NCI-H128 (cell line): ENCODE results near the gene F13A1.

ENCODE experiments used
- DNase-seq: peaks from one replicate; lab custom pipeline; 2025; ENCODE audit not compliant: unreplicated experiment; lab: John Stamatoyannopoulos, UW

Gene F13A1

DNA sequence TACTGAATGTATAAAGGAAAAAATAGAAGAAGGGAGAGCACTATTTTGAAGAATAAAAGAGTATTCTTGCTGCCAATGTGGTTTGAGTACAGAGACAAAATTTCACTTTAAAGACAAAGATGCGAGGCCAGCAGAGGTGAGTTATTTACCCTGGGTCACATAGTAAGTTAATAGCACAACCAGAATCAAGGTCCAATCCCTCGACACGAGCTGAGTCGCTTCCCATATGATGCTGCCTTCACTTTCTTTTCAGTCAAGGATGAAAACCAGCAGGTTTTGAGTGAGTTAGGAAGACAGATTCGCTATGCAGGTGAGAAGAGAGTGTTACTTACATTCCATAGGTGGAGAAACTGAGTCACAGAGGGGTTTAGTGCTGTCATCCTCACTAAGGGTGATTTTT, 75.8 kb downstream of the F13A1 start:
- no peak for DNase-seq

DNA sequence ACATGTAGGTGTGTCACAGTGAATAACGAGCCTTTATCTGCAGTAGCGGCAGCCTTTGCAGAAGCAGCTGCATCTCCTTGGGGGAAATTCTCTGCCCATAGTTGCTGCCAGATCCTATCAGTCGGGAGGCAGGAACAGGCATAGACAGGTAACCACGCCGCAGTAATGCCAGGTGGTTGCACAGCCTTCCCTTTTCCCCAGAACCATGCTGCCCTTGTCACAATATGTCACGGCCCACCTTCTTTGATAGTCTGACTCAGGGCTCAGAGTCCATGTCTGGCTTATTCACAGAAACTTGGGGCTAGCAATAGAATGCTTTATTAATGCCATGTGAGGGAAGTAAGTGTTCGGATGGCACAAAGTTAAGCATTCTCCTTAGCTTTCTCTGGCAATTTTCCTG, 76.6 kb downstream of the F13A1 start:
- DNase-seq: no peak

DNA sequence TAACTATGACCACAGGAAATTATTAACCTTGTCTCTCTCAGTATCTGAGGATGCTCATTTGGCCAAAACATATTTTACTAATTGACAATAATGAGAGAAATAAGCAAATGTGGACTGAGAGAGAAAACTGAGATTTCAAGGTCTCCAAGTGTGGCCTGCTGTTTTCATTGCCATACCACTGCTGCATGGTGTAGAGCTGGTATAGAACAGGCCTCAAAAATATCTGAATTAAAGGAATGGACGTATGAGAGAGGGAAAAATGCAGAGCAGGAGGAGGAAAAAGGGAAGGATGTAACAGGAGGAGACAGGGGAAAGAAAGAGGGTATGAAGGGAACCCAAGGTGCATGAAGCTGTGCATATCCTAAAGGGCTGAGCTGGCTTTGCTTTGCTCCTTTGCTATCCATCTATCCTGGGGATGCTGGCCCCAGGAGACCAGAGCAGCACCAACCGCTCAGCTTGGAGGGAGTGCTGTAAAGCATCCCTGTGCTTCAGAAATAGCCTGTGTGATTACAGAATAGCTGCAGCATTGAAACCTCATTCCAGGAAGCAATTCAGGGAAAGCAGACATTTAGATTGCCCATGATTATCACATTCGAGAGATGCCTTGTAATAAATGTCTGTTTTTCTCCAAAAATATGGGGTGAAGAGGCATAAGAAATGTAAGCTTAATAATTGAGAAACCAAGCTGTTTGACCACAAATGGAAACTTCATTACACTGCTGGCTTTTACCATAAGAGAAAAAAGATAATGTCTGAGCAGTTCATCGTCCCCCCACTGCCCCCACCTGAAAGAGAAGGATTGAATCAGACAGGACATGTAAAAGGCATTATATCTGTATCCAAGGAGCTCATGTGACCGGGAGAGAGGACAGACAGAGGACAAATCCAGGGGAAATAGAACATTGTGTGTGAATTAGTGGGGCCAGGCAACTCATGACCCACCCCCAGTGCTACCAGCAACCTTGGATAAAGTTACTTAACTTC, 80.6 kb downstream of the F13A1 start:
- DNase-seq: no peak

DNA sequence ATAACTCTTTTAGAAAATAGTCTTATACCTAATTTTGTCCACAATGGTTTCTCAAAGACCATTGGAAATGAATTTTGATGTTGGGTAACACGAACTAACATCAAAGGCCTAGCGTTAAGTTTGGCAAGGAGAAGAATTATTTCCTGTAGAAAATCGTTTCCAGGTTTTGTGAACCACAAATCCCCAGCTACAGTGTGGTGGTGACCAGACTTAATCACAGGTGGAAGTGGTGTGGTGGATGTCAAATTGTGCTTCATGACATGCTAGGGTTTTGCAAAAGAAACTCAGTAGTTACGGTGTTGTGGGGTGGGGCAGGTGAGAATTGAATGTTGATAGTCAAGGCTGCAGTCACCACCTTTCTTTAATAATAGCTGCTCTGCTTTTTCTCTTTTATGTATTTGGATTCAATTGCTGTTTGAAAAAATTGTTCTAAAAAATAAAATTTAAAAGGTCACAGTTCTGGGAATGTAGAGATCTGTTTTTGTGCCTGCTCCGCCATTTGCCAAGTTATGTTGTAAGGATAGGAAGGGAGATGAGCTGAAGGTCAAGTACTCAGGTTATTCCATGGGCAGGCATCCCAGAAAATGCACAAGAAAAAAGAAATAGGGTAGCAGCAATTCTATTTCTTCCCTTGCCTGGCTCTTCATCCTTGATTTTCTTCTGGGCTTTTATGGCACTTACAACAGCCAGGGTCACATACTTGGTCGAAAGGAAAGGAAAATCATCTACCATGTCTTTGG, 83.6 kb downstream of the F13A1 start:
- no peak for DNase-seq

DNA sequence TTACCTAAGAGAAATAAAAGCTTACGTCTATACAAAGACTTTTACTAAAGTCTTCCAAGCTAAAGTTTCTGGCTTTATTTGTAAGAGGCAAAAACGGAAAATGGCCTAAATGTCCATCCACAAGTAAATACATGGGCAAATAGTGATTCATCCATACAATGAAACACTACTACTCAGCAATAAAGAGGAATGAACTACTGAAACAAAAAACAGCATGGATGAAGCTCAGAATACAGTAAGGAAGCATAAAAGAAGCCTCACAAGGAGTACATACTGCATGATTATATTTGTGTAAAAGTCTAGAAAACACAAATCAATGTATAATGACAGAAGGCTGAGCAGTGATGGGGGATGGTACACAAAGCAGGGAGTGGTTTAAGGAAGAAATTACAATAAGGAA, 84.7 kb downstream of the F13A1 start:
- no peak for DNase-seq

DNA sequence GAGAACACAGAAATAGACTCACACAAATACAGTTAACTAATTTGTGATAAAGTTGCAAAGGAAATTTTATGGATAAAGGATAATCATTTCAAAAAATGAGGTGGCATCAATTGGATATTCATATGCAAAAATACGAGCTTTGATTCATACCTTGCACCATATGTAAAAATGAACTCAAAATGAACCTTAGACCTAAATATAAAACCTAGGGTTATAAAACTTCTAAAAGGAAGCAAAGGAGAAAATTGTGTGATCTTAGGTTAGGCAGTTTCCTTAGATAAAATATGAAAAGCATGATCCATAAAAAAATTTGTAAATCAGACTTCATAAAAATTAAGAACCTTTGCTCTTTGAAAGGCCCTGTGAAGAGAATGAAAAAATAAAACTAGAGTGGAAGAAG, 85.5 kb downstream of the F13A1 start:
- DNase-seq: no peak

DNA sequence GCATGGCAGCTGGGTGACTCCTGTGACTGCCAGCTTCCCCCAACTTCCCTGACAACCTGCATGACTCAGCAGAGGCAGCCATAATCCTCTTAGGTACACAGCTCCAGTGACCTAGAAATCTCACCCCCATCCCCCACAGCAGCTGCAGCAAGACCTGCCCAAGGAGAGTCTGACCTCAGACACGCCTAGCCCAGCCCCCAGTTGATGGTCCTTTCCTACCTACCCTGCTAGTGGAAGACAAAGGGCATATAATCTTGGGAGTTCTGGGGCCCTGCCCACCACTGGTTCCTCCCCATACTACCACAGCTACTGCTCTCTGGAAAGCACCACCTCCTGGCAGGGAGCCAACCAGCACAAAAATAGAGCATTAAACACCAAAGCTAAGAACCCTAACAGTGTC, 90.2 kb downstream of the F13A1 start:
- DNase-seq: no peak

DNA sequence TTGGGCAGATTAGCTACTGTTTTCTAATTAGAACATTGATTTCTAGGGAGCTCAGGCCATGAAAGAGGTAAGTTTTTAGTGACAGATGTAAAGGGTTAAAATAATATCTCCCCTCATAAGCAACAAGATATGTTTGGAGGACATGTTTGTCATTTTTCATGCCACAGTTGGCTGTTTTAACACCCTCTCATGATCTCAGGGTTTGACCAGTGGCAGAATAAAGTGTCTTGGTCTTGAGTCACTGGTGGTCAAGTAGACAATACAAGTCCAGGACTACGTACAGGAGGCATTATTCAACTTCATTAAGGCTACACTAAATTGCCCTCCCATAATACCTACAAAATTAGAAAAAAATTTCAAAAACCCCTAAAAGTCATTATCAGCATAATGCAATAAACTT, 92.6 kb downstream of the F13A1 start:
- DNase-seq: no peak

DNA sequence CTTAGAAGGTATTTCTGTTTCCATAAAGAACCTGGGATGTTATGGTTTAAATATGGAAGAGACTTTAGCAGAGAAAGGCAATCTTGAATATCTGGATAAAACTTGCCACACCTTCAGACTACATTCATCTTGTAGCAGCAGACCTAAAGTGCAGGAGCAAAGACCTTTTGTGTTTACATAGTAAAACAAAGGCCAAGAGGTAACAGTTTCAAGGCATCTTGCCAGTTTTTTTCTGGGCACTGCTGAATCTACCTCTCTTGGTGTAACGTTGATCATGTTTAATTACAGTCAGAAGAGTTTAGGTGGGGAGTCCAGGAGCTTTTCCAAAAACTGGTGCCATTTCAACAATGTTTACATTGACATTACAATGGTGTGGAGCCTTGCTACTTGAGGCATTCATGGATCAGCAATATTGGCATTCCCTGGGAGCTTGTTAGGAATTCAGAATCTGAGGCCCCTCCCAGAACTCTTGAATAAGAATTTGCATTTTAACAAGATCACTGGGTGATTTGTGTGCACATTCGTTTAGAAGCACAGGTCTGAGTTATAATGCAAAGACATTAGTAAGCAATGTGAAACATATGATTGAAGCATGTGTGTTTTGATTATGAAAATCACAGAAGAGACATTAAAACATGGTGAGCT, 94.5 kb downstream of the F13A1 start:
- DNase-seq: no peak

DNA sequence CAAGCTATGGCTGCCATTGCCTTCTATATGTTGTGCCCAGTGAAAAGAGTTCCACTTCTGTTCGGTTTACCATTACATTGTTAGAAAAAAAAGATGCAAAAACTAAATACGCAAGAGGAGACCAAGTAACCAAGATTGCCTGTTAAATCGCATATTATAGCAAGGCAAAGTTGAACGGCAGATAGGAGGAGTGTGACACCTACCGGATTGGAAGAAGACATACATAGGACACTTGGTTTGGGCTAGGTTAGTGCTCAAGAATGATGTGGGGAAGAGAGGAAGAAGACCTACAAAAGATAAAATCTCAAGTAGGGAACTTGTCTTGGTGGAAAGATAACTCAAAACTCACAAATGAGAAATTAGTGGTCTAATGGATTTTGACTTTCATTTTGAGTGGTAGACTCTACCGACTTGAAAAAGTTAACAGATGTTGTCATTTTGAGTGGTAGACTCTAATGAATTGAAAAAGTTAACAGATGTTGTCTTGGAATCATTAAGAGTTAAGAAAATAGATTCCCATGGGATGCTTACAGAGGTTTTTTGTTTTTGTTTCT, 95.5 kb downstream of the F13A1 start:
- no peak for DNase-seq

DNA sequence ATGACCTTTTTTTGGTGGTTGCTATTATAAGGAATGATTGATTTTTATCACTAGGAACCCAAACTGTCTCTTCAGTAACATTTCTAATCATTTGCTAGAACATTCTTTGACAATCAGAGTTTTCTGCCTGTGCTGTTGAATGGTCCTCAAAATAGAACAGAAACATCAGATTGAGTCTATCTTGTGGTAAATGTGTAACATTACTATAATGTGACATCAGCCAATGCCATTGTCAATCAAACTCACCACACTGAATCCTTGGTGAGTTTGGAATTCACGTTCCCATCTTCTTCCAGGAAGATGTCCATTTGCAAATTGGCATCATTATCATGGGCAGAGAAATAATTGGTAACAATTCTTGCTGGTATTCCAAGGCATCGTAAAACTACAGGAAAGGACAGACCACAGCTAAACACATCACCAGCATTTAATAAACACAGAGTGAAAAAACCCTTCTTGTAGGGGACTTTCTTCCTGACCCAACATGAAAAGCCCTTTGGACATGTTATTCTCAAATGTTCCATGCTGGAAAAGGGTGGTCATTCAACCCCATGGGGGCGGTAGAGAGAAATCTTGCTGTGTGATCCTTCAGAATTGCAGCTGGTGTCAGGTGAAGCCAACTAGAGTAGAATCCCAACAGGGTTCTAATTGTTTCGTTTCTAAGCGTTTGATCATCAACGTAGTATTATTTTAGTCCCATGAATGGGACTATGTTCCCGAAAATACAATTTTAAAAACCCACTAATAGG, 98.5 kb downstream of the F13A1 start:
- DNase-seq: no peak

DNA sequence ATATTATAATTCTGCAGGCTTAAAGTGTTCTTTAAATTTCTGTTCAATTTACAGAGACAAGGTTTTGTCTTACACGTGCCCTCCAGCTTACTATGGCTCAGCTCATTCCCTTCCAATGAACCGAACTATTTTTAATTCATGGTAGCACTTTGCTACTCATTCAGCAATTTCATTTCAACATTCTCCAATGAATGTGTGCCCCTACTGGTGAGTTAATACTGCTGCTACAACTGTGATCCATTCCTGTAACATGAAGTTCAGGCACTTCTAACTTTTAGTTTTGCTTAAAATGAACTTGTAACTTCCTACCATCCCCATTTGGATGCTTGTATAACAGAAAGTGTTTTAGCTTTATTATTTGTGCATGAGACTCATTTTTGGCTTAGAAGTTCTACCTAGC, 99.7 kb downstream of the F13A1 start:
- DNase-seq: no peak

DNA sequence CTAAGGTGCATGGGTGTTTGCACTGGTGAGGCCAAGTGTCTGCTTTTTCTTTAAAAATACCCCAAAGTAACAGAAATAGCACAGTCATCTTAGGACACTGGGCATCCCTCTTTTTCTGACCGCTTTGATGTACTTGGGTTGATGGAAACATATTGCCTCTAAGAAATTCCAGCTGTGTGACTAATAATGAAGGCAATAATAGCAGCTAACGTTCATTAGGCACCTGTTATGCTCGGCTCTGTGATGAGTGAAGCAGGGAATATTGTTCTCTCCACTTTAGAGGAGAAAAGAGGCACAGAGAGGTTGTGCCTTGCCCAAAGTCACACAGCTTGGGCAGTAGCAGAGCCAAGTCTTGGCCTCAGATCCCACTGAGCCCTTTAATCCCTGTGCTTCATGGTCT, 100.7 kb downstream of the F13A1 start:
- no peak for DNase-seq

DNA sequence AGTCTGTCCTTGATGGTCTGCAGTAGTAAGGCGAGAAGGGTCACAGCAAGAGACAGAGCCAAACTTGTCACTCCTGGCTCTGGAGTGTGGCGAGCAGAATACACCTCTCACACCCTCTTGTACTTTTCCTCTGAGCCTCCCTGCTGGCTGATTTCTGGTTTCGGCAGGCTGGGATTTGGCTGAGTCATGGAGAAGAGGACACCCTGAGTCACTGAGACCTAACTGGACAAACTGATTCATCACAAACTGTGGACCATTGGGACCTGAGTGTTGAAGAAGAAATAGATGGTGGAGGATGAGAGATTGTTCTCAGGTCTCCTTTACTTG, 101.7 kb downstream of the F13A1 start:
- DNase-seq: no peak

DNA sequence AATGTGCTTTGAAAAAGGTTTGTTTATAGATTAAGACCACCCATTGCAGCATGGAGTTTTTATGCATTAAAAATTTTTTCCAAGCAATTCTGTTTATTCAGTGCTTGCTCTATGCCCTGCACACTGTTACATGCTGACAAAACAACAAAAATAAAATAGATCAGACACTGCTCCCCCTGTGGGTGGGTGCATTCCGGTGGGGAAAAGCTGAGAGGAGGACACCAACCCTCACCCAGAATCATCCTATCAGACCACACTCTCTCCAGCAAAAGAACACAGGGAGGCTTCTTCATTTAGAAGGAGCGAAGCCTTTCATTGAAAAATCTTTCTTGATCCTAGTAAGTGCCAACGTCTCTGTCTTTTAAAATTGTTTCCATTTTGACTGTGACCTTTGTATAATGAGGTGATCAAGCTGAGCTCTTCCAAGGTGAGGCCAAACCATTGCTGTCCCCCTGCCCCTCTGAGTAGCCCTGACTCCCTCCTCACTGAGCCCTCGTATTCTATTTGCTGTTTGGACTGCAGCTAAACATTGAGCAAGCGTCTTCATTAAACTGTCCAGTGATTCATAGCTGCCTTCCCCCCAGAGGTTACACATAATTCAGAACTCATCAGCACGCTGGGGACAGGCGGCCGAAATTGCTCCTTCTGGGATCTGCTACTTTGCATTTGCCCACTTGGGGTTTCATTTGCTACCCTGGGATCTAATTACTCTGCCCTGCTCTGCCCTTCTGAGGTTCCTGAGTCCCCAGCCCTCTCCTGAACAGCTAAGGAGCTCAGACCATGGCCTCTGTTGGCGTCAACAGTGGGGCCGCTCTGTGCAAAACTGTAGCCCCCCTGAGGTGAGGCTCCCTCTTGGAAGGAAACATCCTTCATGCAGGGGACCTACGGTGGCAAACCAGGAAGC, 102.4 kb downstream of the F13A1 start:
- no peak for DNase-seq

DNA sequence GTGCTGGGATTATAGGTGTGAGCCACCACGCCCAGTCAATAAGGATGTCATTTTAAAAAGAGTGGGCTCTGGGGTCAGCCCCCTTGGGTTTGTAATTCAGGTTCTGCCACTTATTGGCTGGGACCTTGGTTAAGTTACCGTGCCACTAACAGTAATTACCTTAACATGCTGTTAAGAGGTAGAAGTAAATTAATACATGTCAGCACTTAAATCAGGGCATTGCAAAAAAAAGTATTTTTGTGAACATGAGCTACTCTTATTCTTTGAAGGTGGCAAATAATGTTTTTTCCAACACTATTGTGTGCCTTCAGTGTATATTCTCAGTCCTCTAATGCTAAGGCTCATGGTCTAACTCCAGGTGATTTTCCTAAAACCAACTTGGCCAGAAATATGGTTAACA, 109.5 kb downstream of the F13A1 start:
- no peak for DNase-seq

DNA sequence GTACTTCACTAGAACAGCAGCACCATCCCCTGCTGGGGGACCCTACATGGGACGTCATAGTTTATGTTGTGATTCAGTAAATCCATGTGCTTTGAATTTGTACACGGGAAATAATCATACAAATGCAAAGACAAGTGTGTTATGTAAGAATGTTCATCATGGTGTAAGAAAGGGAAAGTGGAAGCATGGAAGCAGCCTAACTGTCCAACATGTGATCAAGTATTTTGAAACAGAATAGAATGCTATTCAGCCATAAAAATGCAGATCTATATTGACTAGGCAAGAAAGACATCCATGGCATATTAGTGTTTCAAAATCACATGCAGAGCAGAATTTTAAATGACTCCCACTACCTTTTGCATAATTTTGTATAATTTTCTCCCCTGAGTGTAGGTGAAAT, 117.6 kb downstream of the F13A1 start:
- no peak for DNase-seq

DNA sequence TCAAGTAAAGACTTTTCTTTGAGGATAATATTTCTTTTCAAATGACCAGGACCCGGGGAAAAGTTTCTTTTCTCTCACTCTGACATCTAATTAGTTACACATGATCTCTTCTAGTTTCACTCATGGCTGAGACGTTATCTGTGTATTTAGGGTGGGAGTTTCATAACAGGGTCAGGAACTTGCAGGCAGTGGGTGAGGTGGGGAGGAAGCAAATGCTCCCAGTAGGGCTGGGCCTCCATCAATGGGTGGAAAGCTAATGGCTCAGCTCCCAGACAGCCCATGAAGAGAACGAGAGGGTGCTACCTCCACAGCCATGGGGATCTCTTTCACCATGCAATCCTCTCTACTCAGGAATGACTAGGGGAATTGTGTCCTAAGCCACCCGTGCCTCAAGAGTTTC, 119.3 kb downstream of the F13A1 start:
- DNase-seq: no peak

DNA sequence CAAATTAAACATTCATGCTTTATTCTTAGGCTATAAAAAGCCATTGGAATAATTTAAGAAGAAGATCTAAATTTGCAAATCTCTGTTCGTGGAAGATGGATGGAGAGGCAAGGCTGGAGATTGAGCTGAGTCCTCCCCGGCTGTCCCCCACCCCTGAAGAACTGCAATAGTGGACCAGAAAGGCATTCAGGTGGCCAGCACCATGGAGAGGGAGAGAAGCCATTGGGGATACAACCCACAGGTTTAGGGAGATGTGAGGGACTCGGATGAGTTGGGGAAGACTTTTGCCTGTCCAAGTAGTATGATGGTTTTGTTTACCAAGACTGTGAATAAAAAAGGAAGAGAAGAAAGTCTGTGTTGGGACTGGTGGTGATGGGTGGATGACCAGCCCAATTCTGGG, 120.8 kb downstream of the F13A1 start:
- no peak for DNase-seq

DNA sequence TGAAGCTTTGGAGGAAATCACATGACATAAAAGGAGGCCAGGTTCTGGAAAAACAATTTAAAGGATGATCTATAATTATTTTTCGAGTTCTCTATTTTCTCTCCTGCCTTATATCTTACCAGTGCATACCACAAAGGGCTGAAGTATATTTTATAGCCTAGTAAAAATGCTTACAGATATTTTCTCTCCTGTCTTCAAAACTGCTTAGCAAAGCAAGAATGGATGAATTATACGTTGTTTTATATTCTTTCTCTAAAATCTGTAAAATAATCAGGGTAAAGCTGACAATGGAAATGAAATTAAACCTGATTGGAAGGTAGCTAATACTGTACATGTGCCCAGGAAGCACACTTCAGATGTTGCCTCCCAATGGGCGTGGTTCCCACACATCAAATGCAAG, 123.7 kb downstream of the F13A1 start:
- DNase-seq: no peak
